ENCODE data around the gene DMD.
"Not testable (repeated sequence)": the region's sequence is repeated elsewhere in the genome, so short reads cannot be mapped to it uniquely, and the experiment has no call there.

DNA sequence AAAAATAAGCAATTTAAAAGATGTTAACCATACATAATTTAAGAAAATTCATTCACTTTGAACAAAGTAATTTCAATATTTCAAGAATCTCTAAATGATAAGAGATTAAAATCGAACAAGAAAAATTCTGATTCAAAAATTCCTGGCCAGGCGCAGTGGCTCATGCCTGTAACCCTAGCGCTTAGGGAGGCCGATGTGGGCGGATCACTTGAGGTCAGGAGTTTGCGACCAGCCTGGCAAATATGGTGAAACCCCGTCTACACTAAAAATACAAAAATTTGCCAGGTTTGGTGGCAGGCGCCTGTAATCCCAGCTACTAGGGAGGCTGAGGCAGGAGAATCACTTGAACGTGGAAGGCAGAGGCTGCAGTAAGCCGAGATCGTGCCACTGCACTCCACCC lies 1279.0 kb downstream of the DMD start:
- TF ChIP-seq, protein P1, sequence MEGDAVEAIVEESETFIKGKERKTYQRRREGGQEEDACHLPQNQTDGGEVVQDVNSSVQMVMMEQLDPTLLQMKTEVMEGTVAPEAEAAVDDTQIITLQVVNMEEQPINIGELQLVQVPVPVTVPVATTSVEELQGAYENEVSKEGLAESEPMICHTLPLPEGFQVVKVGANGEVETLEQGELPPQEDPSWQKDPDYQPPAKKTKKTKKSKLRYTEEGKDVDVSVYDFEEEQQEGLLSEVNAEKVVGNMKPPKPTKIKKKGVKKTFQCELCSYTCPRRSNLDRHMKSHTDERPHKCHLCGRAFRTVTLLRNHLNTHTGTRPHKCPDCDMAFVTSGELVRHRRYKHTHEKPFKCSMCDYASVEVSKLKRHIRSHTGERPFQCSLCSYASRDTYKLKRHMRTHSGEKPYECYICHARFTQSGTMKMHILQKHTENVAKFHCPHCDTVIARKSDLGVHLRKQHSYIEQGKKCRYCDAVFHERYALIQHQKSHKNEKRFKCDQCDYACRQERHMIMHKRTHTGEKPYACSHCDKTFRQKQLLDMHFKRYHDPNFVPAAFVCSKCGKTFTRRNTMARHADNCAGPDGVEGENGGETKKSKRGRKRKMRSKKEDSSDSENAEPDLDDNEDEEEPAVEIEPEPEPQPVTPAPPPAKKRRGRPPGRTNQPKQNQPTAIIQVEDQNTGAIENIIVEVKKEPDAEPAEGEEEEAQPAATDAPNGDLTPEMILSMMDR (IDR thresholded peaks at IDR 0.05), result not testable (repeated sequence)
- not testable (repeated sequence) for TF ChIP-seq EP300, POLR2A, POLR2AphosphoS5 (IDR thresholded peaks at IDR 0.05)

Data from sigmoid colon (tissue), 4 donors.